Measurements from ENCODE around the gene SULF2.

The SULF2 gene

DNA sequence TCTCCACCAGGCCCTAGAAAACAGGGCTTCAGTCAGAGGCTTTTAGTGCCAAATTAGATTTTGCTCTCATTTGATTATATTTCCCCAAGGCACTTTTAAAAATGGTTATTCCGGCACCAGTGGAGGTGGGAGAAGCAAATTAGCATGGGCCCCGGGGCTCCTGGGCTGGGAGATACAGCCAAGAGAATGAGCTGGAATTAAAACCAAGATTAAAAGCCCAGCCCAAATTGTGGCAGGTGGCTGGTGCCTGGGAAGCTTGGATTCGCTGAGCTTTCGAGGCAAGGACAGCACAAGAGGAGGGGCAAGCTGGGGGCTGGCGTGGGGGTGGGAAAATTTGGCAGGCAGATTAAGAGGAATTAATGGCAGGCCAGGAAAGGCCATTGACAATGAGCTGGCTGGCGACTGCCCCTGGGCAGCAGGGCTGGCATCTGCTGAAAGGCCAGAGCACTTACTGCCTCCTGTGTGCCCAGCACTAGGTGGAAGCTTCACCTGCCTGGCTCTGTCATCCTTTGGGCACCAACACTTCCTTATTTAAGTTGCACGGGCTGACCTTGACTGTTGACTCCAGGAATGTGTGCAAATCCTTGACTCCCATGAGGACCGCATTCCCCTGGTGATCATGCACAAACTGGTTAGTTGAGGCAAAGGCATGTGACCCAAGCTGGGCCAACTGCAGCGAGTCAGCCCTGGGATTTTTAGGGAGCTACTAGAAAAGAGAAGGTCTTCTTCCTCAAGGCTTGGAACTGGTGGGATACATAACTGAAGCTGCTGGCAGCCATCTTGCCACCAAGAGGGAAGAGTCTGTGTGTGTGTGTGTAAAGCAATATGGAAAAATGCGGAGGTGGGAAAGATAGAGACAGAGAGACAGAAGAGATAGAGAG, 76.1 kb downstream of the SULF2 start:
- DNase-seq = peak in 1 of 2 experiments; percentile 74

DNA sequence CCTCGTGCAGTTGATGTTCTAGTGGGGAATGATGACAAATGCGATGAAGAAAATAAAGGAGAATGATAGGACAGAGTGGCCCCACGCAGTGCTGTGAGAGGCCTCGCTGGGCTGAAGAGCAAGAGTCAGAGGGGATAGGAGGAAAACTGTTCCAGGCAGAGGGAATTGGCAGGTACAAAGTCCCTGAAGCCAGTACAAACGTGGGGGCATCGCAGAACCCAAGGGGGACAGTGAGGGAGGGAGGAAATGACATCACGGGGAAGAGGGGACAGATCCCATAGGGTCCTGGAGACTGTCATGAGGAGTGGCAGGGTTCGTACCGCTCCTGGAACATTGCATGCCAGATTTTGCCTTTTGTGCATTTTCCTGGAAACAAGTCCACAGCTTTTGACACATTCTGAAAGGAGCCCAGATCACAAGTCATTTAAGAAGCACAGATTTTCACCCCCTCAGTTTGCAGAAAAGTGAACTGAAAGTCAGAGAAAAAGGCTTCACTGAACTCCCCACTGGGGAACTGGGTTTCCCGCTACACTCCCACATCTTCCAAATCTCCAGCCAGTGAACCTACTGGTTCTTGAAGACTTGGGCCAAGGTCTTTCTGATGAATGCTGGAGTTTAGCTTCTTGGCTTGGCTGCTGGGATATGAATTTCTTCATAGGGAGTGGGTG, 77.0 kb downstream of the SULF2 start:
- DNase-seq = no peak

DNA sequence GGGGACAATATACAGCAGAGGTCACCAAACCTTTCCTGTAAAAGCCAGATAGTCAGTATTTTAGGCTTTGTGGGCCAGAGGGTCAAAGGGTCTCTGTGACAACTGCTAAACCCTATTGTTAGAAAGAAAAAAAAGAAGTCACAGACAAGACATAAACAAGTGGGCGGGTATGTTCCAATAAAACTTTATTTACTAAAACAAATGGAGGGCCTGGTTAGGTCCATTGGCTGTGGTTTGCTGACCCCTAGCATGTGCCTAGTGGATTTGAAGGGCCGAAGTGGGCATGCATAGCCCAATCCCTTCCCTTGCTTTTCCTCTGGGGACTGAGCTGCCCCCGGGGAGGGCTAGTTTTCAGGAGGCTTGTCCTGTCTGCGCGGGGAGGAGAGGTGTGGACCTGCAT, 78.9 kb downstream of the SULF2 start:
- DNase-seq = no peak

DNA sequence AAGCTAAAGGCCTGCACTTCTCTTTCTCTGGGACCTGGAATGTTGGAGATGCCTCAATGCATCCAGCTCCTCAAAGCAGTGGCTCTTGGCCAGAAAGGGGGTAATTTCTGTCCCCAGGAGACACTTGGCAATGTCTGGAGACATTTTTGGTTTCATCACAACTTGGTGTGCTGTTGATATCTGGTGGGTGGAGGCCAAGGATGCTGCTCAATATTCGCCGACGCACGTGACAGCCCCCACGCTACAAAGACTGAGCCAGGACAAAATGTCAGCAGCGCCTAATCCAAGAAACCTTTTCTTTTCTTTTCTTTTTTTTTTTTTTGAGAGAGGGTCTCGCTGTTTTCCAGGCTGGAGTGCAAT, 79.8 kb downstream of the SULF2 start:
- peak in 1 of 2 experiments; percentile 46 for DNase-seq

DNA sequence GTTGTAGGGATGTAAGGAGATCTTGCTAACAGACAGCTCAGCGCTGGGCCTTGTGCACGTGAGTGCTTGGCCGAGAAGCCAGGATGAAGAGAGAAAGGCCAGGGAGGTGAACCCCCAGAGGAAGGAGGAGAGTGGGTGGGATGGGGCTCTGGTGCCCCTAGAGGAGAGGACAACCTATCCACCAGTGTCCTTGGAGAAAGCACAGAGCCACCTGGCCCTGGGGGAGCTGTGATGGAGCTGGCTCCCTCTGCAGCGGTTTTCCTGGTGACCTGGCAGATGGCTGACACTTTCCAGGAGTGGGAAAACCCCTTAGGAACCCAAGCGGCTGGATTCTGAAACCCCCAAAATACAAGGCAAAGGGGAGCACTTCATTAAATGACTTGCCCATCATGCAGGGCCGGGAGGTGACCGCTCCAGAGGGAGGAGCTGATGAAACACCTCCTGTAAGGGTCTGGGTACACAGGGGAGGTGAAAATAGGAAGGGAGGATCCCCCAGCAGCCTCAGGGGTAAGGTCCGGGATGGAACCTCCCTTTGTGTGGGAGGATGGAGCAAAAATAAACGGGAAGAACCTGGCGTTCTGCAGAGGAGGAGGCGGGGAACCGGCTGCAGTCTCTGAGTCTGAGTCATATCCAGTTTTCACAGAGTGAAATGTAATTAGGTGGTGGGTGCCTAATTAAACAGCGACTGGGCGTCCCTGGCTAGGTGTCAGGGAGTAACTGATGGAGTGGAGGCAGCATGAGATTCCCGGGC, 80.4 kb downstream of the SULF2 start:
- peak in 1 of 2 experiments; percentile 10 for DNase-seq

DNA sequence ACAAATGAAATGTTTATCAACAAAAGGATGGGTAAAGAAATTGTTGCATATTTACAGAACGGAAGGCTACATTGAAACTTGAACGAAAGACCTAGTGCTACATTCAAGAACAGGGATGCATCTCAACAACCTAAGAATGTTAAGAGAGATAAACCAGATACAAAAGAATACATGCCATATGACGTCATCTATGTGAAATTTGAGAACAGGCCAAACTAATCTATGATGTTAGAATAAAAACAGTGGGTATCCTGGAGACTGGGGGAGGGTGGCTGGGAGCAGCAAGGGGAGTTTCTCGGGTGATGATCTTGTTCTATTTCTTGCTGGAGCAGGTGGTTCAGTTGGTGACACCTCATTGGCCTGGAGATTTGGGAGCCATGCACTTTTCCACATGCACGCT, 81.5 kb downstream of the SULF2 start:
- no peak for DNase-seq

DNA sequence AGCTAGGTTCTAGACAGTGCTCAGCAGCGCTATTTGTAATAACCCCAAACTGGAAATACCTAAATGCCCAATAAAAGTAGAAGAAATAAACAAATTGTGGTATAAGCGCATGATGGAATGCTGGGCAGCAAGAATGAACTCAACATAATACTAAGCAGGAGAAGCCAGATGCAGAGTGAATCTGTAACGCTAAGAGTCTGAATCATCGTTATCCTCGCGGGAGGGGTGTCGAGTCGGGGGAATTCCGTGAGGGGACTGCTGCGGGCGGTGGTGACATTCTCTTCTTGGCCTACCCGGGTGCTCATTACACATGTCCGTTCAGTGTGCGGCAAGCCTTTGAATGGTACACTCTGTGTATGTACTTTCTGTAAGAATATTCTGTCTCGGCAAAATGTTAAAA, 83.7 kb downstream of the SULF2 start:
- DNase-seq = no peak

DNA sequence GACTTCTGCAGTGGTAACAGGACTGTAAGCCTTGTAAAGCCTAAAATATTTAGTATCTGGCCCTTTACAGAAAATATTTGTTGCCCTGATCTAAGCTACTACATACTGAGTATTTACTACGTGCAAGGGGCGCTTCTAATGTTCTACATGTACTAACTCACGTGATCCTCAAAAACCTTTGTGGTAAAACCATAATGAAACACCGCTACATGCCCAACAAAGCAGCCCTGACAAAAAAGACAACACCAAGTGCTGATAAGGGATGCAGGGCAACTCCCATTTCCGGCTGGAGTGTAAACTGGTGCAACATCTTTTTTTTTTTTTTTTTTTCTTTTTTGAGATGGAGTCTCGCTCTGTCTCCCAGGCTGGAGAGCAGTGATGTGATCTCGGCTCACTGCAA, 85.0 kb downstream of the SULF2 start:
- no peak for DNase-seq

DNA sequence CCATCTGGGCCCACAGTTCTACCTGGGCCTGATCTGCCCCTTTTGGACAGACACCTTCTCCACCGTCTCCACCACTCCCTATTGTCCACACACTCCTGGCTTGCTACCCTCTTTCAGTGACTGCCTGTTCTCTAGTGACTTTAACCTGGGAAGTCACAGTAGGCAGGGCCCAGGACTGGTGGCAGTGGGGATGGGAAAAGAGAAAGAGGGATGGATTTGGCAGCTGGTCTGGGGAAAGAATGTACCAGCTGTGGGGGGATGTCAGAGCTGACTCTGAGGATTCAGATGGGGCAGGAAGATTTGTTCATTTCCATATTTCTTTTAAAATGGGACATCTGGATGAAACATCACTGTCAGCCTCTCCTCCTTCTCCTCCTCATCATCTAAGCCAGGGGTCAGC, 85.5 kb downstream of the SULF2 start:
- no peak for DNase-seq

DNA sequence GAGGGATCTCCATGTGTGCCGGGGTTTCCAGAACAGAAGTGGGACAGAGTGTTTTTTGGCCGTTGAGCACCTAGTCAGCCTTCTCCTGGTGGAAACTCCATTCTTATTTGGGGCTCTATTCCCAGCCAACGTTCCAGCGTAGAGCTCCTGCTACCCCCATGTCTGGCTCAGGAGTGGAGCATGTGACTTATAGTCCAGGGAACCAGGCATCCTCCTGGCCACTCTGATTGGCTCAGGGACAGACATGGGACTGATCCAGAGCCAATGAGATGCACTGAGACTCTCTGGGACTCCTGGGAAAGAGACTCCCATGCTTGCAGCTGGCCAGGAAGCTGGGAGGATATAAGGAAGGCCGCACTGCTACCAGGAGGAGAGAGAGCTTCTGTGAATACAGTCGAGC, 87.1 kb downstream of the SULF2 start:
- DNase-seq = no peak

DNA sequence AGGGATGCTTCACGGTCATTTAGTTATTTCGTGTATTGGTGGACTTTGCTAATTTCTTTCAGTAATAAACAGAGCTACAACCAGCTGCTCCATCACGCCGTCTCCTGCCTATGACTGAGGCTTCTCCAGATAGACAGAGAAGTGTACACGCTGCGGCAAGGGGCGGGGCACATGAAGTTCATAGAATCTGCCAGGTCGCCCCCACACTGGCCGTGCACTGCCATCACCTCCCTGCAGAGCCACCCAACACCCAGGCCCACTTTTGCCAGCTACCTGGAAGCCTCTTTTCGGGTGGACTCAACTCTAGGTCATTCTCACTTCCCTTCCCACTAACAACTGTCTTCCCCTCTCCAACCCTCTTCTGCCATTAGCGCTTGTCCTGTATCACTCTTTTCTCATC, 88.4 kb downstream of the SULF2 start:
- DNase-seq = no peak

DNA sequence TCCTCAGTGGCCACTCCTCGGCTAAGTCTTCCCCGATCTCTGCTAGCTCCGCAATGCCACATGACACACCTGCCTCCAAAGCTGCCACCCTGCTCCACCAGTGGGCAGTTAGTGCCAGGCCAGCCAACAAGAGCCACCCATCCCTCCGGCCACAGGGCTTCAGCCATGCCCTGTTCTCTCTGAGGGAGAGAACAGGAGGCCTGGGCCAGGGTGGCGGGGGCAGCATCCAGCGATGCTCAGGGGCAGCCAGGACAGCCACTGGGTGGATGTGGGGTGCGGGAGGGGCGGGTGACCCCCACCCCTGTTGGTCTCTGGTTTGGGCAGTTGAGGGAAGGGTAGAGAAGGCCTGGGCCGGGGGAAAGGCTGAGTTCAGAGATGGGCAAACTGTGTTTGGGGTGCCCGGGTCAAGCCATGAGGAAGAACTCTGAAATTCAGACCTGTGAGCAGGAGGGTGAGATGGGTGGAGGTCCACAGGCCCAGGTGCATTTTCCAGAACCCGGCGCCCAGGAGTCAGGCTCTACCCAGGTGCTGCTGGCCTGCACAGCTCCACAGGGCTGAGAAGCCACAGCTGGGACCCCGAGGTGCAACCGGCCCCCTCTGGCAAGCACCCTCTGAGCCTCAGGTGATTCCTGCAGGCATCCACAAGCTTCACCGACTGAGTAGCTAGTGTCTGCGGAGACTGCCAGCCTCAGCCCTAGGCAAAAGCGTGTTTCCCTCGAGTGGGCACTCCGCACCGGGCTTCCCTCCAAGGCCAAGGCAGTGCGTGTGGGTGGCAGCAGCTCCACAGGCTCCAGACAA, 91.1 kb downstream of the SULF2 start:
- DNase-seq = no peak

DNA sequence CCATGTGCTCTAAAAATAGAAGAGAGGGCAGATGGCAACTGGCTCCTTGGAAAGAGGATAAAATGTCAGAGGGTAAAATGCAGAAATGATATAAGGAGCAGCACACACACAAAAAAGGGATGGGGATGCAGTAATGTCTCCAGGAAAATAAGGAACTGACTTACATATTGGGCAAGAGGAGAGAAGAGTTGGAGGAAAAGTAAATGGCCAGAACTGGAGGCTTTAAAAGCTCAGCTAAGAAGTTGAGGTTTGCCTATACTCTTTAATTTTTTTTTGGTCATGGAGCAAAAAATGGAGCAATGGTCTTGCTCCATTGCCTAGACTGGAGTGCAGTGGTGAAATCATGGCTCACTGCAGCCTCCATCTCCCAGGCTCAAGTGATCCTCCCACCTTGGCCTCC, 93.7 kb downstream of the SULF2 start:
- no peak for DNase-seq

DNA sequence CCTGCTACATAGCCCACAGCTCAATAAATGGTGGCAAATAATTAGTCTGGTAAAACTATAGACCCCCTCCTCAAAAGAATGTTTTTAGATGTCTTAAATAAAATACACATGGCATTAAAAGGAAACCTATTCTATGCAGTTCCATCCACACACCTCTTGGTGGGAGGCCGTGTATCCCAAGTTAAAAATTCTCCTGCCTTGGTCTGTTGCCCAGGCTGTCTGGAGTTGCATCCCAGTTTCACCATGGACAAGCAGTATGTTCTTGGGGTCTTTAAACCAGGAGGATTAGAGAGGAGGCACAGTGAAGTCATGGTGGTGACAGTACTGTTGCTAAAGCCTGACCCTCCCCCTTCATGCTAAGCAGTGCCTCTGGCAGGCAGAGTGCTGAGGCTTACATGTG, 95.5 kb downstream of the SULF2 start:
- no peak for DNase-seq

DNA sequence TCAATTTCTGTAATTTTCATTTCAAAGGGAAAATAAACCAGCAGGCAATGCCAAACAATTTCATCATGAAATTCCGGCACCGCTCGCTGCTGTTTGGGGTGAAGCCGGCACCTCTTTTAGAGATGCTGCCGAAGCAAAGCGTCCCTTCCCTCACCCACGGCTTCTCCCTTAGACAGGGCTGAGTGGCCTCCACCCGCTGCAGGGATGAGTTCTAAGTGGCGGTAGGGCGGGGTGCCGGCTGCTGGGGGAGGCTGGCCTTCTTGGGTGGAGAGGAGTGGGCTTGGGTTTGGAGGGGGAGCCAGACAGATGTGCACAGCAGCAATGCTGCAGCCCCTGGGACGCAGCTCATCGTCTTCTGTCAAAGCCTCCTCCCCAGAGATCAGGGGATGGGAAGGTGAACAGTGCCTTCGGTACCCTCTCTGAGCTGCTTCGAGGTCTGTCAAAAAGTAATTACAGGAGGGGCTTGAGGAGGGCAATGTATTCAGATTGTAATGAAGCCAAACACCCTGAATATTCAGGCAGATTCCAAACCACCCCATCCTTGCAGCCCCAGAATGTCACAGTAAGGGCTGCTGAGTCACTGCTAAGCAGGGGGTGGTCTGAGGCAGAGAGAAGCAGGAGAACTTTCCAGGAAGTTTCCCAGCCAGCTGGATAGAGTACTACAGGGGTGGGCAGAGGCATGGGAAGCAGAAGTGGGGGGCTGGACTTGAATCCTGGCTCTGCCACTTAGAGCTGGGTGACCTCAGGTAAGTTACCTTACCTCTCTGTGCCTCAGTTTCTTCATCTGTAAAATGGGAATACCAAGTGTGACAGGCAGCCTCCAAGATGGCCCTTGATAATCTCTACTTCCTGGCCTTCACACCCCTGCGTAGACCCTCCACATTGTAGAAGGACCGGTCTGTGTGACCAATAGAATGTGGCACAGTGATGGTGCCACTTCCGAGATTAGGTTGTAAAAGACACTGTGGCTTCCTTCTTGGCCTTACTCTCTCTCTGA, 96.6 kb downstream of the SULF2 start:
- DNase-seq = no peak

DNA sequence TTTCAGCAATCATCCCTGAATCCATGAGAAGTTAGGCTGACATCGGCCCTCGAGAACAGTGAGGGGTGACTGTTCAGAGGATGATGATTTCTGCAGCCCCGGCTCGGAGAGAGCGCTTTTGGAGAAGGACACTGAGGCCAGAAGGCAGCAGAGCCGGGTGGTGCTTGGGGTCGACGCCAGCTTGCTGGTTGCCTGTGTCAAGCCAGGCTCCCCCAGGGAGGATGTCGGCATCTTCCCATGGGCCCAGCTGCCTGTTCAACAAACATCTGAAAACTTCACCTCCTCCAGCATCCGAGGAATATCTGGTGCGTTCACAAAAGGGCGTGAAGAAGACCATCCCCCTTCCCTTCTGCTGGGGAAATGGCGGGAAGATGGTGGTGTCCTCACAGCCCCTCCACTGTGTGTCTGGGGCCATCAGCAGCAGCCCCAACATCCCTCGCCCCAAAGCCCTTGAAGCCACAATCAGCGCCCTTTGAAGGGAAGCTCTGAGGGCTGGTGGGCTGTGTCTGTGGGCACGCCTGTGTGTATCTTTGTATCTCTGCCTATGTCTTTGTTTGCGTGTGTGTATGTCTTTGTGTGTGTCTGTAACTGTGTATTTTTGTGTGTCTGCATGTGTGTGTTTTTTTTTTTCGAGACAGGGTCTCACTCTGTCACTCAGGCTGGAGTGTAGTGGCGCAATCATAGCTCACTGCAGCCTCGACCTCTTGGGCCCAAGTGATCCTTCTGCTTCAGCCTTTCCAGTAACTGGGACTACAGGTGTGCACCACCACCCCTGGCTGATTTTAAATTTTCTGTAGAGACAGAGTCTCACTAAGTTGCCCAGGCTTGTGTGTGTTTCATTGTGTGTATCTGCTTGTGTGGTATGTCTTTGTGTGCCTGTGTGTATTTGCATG, 97.9 kb downstream of the SULF2 start:
- no peak for DNase-seq

DNA sequence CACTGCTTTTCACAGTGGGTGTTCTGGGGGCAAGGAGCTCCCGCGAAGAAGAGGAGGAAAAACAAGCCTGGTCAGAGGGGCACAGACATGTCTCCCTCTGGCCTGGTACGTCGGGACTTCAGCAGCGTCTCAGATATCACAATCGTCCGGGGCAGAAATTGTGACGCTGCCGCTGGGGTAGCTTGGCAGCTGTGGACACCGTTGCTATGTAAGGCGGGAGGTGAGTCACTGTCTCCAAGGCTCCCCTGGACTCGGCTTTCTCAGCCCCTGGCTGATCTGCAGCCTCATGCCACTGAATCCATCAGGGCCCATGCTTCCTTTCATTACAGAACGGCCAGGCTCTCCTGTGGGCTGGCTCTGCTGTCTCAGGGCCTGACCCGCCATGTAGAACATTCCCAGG, 98.7 kb downstream of the SULF2 start:
- DNase-seq = no peak

DNA sequence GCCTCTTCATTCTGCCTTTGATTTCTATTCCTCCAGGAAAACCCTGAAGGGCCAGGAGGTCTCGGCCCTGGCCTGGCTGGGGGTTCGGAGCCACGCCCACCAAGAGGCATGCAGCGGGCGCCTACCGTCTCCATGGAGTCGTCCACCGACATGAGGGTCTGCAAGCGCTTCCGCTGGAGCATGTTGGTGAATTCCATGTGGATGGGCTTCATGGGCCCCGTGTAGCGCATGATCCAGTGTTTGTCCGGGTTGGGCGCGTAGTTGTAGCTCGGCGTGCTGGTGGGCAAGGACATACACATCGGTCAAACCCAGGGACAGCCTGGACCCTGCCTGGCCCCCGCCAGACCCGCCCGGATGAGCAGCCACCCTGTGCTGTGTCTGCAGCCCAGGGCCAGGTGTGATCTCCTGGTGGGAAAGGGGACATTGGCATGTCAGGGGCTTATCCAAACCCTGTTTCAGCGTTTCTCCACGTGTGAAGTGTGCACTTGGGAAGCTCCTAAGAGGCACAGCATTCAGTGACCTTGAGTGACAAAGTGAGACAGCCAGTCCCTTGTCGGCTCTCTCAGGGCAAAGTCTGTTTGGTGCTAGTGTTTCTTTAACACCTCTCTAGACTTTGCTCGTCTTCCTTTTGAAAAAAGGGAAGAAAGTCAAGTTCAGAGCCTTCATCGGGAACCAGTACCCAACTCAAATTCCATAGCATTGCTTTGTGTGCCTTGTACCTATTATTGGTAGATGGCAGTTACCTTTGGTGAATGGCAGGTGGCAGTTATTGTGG, 100.8 kb downstream of the SULF2 start:
- DNase-seq = no peak

DNA sequence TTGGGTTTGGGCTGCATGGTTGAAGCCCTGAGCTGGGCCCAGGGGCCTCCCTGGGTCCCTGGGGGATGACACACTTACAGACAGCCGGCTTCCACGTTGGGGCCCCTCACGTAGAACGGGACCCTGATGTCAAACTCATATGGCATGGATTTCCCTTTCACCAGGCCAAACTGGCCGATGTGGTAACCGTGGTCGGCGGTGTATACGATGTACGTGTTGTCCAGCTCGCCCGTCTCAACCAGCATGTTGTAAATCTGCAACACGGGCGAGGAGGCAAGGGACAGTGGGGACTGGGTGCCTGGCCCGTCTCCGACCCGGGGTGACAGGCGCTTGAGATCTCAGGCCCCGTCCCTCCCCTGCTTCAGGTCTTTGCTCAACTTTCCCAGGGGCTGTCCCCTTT, 102.4 kb downstream of the SULF2 start:
- no peak for DNase-seq

Measured in NCI-H446 (cell line).